ENCODE measurements around the gene RILP.

RILP gene

DNA sequence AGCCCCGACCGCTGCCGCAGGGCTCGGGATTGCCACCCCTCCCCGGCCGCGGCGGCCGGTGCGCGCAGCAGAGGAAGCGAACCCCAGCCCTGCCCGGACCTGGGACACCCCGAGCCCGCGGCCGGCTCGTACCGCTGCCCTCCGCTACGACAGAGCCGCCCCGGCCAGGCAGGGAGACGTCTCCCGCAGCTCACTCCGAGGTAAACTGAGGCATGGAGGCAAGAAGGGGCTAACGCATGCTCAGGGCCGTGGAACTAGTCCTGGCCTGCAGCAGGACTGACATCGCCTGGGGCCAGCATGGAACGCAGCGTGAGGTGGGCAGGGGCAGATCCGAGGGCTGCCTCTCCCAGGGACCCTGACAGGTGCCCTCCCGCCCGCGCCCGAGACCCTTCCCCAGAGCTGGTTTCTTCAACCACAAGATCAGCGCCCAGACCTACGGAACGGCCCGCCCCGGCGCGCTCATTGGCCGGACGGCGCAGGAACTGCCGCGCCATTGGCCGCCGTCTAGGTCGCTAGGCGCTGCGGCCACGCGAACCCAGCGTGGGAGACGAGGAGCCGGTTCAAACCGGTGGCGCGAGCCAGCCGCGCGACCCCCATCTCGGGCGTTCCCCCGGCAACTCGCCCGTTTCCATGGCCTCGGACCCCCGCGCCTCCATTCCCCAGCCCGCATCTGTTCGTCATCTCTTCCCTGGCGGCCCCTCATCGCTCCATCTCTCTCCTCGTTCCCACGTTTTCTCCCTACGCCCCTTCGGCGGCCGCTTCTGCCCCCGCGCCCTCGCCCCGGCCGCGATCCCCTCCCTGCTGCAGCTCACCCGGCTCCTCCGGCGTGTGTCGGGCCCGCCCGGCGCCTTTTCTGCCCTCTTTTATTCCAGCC lies 21.4 kb downstream of the RILP start, which contains the start of gene SLC43A2:
Gene SLC43A2 (minus strand): TSS at position 853 of the 874 bp plus-strand sequence. CDS start 960 bp downstream, outside the sequence.
- peak; percentile 78 for DNase-seq

DNA sequence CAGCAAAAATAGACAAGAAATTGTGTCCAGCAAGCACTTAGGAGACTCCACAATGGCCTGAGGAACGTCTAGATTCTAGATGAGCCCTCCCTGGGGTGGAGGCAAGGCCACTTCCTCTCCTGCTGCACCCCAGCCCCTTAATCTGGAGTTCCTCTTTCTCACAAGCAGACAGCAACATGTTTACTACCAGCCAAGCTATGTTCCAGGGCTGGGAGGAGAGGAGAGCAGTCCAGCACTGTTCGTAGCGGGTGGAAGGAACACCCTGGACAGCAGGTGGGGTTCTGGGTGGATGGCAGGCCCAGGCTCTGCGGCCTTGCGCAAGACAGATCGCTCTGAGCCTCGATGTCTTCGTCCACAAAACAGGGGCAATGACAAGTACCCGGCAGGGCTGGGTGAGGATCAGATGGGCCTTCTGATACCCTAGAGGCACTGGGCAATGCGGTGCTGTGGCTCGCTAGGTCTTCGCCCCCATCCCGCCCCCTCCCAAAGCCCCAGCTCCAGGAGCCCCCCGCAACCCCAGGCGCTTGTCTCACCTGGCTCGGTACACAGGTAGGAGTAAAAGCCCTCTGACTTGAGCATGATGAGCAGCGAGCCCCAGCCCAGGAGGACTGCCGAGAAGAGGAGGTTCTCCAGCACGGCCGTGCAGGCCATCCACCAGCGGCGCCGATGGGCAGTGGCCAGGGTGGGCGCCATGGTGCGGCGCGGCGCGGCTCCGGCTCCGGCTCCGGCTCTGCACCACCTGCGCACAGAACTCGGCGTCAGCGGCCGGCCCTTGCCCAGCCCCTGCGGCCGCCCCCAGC lies 22.3 kb downstream of the RILP start:
- no peak for DNase-seq

DNA sequence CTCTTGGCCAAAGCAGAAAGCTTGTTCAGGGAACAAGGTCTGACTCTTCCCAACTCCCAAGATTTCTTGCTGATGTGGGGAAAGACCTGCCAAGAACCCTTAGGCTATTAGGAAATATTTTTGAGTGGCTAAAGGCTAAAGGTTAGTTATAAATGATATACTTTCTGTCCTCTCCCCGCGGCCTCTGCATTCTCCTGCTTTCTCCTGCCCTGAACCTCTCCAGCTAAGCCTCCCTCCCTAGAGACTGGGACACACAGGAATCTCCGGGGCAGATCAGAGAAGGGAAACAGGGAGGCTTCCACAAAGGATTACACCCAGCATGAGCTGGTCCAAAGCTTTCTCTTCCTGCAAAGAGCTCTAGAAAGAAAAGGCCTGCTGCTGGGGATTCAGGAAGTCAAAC lies 23.3 kb downstream of the RILP start:
- no peak for DNase-seq

GRCh38 chr17:1625581-1625980 lies 24.1 kb downstream of the RILP start:
- no peak for DNase-seq

- no peak for DNase-seq
Observed at GRCh38 chr17:1625053-1625452, 24.6 kb downstream of the RILP start.

DNA sequence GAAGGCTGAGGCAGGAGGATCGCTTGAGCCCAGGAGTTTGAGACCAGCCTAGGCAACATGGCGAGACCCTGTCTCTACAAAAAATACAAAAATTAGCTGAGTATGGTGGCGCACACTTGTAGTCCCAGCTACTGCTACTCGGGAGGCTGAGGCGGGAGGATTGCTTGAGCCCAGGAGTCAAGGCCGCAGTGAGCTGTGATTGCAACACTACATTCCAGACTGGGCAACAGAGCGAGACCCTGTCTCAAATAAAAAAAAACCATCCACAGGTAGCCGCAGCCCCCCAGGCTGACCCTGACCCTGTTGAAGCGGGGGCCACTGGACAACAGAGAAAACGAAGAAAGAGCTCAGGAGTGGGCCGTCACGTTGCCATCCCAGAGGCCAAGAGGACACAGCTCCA lies 25.0 kb downstream of the RILP start:
- DNase-seq, result no peak

DNA sequence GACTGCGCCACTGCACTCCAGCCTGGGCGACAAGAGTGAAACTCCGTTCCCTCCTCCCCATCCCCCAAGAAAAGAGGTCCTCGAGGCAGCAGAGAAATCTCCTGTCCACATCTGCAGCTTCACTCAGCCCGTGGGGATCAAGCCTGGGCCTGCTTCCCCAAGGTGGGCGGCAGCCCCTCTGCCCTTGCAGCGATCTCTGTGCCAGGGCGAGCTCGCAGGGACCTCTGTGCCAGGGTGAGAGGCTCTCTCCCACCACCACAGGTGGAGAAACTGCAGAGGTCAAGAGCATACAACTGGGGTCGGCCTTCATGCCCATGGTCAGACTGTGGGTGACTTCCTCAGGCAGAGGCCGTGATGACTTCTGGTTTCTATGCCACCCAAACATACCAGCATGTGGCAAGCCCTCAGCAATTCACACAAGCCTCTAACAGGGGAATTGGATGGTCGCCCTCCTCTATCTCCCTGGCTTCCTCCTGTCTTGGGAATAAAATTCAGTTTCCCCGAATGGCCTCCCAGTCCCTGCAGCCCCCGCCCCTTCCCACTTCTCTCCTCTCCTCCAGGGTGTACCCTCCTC lies 26.5 kb downstream of the RILP start:
- DNase-seq, result no peak

DNA sequence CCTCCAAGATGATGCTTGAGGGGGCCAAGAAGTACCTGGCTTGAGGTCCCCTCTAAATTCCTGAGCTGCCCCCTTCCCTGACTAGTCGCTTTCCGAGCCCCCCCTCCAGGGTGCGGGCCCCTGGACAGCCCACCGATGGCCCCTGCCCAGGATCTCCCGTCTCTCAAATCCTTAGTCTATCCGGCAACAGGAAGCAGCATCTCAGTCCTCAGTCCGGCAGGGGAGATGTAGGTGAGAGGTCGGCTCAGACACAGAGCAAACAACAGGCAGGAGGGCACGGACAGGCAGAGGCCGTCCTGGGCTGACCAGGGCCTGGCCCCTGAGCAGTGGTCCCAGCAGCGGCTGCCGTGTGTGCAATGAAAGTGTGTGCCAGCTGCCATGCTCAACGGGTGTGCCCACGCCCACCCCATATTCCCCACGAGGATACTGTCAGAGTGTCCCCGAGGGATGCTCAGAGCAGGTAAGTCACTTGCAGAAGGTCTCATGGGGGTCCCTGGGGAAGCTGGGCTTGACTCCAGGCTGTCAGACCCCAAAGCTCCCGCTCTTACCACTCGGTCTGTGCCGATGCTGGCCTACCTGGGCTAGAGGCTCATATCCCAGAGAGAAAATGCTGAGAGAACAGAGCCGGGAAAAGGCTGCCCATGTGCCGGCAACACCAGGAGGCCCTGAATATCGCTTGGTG lies 28.3 kb downstream of the RILP start:
- DNase-seq, result no peak

- no peak for DNase-seq
Observed at GRCh38 chr17:1620486-1620885, 29.2 kb downstream of the RILP start.

DNA sequence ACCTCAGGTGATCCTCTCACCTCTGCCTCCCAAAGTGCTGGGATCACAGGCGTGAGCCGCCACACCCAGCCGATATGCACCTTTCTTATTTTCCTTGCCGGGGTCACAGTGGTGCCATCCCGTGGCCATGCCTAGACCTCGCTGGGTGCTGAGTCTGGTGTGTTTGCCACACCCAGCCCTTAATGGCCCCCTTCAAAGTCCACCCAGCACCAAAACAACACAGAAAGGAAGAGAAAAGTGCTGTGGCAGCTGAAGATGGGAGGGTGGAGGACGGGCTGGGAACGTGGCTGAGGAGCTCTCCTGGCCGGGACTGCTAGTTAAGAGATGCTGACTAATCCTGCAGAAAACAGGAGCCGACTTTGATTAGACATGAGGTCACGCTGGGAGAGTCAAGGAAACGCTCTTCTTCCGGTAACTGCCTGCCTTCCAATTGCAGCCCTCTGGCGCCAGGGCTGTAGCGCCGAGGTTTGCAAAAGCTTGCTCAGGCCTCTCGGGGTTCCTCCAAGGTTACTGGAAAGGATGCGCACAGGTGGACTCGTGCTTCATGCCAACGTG lies 32.0 kb downstream of the RILP start:
- DNase-seq, result no peak

- DNase-seq, result no peak
Observed at GRCh38 chr17:1616101-1616500, 33.6 kb downstream of the RILP start.

DNA sequence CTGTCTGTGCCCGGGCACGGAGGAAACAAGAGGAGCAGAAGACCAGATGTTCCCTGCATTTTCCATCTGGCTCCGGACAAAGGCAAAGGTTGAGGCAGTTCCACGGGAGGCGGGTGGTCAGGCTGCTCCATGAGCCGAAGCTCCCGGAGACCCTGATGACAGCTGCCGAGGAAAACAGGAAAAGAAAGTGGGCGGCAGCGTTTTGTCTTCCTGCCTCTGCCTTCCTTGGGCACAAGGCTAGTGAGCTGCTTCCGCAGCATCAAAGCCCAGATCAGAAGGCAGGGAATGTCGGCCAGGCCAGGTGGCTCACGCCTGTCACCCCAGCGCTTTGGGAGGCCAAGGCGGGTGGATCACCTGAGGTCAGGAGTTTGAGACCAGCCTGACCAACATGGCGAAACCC lies 37.3 kb downstream of the RILP start:
- no peak for DNase-seq

DNA sequence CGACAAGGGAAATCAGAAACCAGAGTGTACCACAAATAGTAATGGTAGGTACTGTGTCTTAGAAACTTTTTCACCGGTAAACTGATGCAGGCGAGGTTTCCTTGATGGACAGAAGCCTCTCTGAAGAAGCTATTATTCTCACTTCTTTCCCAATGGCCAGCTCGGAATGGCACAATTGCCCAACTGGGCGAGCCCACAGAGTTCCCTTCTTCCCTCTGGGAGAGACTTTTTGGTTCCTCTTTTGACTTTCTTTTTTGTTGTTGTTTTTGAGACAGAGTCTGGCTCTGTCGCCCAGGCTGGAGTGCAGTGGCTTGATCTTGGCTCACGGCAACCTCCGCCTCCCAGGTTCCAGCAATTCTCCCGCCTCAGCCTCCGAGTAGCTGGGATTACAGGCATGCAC lies 38.0 kb downstream of the RILP start:
- no peak for DNase-seq

- DNase-seq, result no peak
Observed at GRCh38 chr17:1608676-1609075, 41.0 kb downstream of the RILP start.

GRCh38 chr17:1607971-1608320 lies 41.7 kb downstream of the RILP start:
- DNase-seq, result no peak

DNA sequence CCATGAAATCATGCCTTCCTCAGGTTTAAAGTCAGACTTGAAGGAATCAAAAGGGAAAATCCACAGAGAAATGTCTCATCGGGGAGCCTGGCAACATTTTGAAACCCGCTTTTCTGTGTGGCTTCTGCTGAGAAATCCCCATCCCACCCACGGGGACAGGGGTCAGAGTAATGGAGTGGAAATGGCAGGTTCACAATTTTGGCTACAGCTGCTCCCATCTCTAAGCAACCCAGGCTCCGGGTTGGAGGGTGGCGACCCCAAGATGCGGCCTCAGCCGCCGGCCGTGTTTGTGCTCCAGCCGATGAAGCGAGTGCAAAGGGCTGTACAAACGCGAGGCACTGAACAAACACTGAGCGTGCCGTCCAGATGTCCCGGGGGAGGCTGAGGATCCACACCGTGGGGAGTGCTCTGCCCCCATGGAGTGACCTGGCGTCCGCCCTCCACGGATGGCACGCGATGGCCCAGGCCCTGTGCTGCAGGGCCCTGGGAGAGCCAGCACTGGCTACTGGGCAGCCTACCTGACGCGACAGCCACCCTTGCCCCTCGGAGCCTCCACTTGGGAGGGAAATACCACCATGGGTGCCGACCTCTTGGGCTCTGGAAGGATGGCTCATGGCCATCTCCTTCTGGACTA lies 43.2 kb downstream of the RILP start:
- no peak for DNase-seq

GRCh38 chr17:1605681-1606351 lies 43.9 kb downstream of the RILP start:
- no peak for DNase-seq

DNA sequence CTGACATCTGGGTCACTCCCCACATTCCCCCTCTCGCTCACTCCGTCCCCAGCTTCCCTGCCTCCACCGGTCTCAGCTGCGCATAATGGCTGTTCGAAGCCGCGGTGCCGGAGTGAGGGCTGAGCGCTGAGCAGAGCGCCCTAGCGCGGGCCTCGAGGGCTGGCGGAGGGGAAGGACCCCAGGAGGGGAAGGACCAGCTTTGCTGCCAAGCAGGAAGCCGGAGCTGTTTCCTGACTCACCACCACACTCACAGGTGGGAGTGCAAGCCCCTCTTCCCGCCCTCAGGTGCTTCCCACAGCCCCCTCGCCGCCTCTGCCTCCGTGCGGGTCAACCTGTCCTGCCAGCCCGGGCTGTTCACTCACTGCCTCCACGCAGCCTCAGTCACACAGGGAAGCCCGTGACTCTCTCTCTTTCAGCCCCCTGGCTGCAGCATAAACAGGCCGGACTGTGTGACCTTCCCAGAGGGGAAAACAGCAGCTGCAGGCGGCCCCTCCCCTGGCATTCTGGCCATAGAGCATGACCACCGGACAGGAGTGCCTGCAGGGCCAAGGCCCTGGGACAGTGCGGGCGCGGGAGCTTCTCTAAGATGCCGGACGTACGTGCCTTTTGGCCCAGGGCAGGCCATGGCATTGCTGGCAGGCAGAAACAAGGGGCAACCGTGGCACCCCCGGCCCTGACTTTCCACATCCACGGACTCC lies 44.7 kb downstream of the RILP start:
- DNase-seq, result no peak

GRCh38 chr17:1601571-1601970 lies 48.1 kb downstream of the RILP start:
- DNase-seq, result no peak

DNA sequence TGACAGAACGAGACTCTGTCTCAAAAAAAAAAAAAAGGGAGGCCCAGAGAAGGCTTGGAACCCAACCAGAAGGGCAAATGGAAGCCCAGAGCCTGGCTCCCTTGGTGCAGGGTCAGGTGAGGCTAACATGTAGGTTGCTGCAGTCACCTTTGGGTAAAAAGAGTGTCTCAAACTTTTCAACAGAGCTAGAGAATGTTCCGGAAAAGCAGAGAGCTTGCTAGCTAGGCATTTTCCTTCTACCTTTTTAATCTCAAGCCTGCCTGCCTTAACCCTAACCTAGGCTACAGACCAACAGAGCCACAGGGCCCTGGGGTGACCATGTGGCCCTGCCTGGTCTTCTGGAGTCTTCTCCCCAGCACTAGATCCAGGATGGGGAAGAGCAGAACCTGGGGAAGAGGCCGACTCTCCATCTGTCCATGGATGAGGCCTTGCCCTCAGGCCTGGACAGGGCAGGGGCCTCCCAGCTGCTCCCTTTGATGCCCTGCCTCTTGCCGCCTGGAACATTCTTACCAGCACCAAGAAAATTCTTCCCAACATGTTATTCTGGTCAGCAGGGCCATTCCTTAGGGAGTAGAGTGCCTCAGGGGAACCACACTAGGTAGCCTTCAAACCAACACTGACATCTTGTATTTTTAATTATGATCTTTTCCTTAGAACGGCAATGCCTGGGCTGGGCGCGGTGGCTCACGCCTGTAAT lies 51.1 kb downstream of the RILP start:
- DNase-seq, result no peak
